ENCODE data around the gene IFIT3. TPM values are rescaled to one million over a fixed set of nuclear protein-coding genes. Genes with fewer than 3 reads are reported as not detected.

The IFIT3 gene
- total and polyA plus RNA-seq, 2 of the 8 experiments (the other 6 are each of a cell fraction or from before 2014, with no cell fraction given), result 0.12 to 0.84 TPM

DNA sequence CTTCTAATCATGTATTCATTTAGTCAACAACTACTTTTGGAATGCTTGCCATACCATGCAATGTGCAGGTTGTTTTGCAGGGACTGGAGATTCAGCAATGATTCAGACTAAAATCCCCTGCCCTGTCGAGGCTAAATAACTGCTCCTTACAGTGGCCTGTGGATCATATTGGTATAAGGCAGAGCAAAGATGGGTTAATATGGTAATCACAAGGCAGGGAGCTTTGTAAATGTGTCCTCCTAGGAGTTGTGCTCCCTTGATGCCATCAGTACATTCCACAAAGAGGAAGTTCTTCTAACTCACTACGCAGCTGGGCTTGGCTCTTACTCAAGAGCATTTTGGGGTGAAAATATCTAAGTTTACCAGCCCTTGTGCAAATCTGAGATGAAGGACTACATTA lies 26.6 kb upstream of the IFIT3 start:
- Histone ChIP-seq H3K36me3 (ENCODE audit: control insufficient read depth in 2 of 4, insufficient read depth in 4 of 4, low read length in 3 of 4) (no peaks in the 10 kb centered on the region), H2BK5ac (ENCODE audit: low read depth, low read length) (no peak overlapping the region), H3K4me2 (ENCODE audit: insufficient read depth in 1 of 2, low read depth in 2 of 2, low read length in 2 of 2) (no peak overlapping the region), H3K23me2 (ENCODE audit: low read depth, low read length) (no peaks in the 10 kb centered on the region), H3K9me3 (ENCODE audit: insufficient read depth in 2 of 2, low read depth in 1 of 2, low read length in 1 of 2) (no peaks in the 10 kb centered on the region), H3K27ac (ENCODE audit: low read depth, low read length) (no peak overlapping the region), H3K4me3 (ENCODE audit: extremely low read depth in 1 of 4, insufficient read depth in 2 of 4, low read depth in 3 of 4, low read length in 4 of 4) (no peak overlapping the region), H3K4ac (replicated peaks; ENCODE audit: insufficient read length, low read depth, low read length) (no peak overlapping the region), H4K91ac (replicated peaks; ENCODE audit: insufficient read length, low read length) (no peak overlapping the region), H4K5ac (ENCODE audit: insufficient read length, low read depth, low read length) (no peak overlapping the region), H3K14ac (ENCODE audit: insufficient read length) (no peak overlapping the region), H3K27me3 (replicated peaks in 1 of 4; ENCODE audit: control insufficient read depth in 3 of 4, extremely low read depth in 1 of 4, insufficient read depth in 3 of 4, low read length in 3 of 4) (no peaks in the 10 kb centered on the region), H4K20me1 (replicated peaks in 1 of 2; ENCODE audit: control insufficient read depth in 1 of 2, insufficient read depth in 2 of 2, low read length in 2 of 2) (no peaks in the 10 kb centered on the region), H3K56ac (replicated peaks; ENCODE audit: insufficient read length, low read depth, low read length) (no peak overlapping the region), H2BK120ac (replicated peaks; ENCODE audit: low read depth, low read length) (no peak overlapping the region), H2AFZ (ENCODE audit: low read length) (peak overlapping the region; percentile 28; the same call in 1 of the 2 replicates), H3K23ac (ENCODE audit: insufficient read length) (no peak overlapping the region), H4K8ac (ENCODE audit: extremely low read depth, insufficient read depth, low read length) (no peak overlapping the region), H3K18ac (ENCODE audit: extremely low read depth, low read length) (no peak overlapping the region), H2BK20ac (ENCODE audit: low read length) (no peak overlapping the region), H2BK15ac (ENCODE audit: low read length) (no peak overlapping the region), H2BK12ac (ENCODE audit: low read depth, low read length) (no peak overlapping the region), H3K9ac (replicated peaks in 1 of 4; ENCODE audit: extremely low read depth in 1 of 4, low read depth in 3 of 4, low read length in 3 of 4) (no peak overlapping the region), H3K79me2 (ENCODE audit: control insufficient read depth in 1 of 2, insufficient read depth in 2 of 2, low read length in 2 of 2) (no peaks in the 10 kb centered on the region), H3K4me1 (replicated peaks in 1 of 4; ENCODE audit: control insufficient read depth in 3 of 4, insufficient read depth in 4 of 4, low read length in 3 of 4) (peaks cover 0 to 3% (median 1%) of the 10 kb centered on the region in 4 experiments; a peak in 2 of 7 replicates), H3K79me1 (ENCODE audit: low read depth, low read length) (no peaks in the 10 kb centered on the region), H2AK5ac (ENCODE audit: low read depth, low read length) (no peak overlapping the region)
- ChIA-PET POLR2A (ENCODE audit: partially characterized antibody) (interaction anchor here (1.0 kb wide), 1 partner anchor 113 kb away, joined by 3 read pairs; the partner anchor contains the start of gene IFIT5), CTCF (ENCODE audit: partially characterized antibody) (interaction anchor here (0.7 to 9.9 kb wide), 4 partner anchors 22 to 118 kb away, joined by 3 to 60 read pairs (median 4); no protein-coding TSS in a partner anchor)
- DNase-seq (ENCODE audit: low read depth in 1 of 2, low spot score in 2 of 2) (no peak), FAIRE-seq (no peak)
- WGBS, 2 experiments (ENCODE audit: extremely low coverage in 1 of 2, insufficient coverage in 1 of 2, insufficient read length in 1 of 2, insufficient replicate concordance in 2 of 2, low coverage in 1 of 2, low lambda C conversion rate in 2 of 2, missing lambda C conversion rate in 1 of 2), result 80% methylated on average over 2 of the region's 2 CpGs; no CpG with 5 or more reads in 1 of the 2 experiments
- no peak for TF ChIP-seq TAF7 (optimal IDR thresholded peaks at IDR 0.05; ENCODE audit: borderline replicate concordance, low read depth, low read length)
- no peak for TF ChIP-seq TBP (IDR thresholded peaks at IDR 0.05; ENCODE audit: low read depth, low read length)
- no peak for TF ChIP-seq GTF2F1 (IDR thresholded peaks at IDR 0.05; ENCODE audit: borderline replicate concordance, low read depth, low read length)
- TF ChIP-seq, protein P1, sequence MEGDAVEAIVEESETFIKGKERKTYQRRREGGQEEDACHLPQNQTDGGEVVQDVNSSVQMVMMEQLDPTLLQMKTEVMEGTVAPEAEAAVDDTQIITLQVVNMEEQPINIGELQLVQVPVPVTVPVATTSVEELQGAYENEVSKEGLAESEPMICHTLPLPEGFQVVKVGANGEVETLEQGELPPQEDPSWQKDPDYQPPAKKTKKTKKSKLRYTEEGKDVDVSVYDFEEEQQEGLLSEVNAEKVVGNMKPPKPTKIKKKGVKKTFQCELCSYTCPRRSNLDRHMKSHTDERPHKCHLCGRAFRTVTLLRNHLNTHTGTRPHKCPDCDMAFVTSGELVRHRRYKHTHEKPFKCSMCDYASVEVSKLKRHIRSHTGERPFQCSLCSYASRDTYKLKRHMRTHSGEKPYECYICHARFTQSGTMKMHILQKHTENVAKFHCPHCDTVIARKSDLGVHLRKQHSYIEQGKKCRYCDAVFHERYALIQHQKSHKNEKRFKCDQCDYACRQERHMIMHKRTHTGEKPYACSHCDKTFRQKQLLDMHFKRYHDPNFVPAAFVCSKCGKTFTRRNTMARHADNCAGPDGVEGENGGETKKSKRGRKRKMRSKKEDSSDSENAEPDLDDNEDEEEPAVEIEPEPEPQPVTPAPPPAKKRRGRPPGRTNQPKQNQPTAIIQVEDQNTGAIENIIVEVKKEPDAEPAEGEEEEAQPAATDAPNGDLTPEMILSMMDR (IDR thresholded peaks at IDR 0.05; ENCODE audit: control extremely low read depth in 1 of 3, insufficient read depth in 1 of 3, low read depth in 1 of 3, low read length in 3 of 3), result no peak
- no peak for TF ChIP-seq SIRT6 (IDR thresholded peaks at IDR 0.05; ENCODE audit: low read length)
- no peak for TF ChIP-seq MAFK (IDR thresholded peaks at IDR 0.05; ENCODE audit: low read depth, low read length)
- TF ChIP-seq FOSL1 (IDR thresholded peaks at IDR 0.05; ENCODE audit: insufficient read depth, low read depth, low read length), result no peak
- TF ChIP-seq RAD21 (IDR thresholded peaks at IDR 0.05 in 1 of 2, conservative IDR thresholded peaks at IDR 0.05 in 1 of 2; ENCODE audit: low read depth in 2 of 2, low read length in 2 of 2), result no peak
- TF ChIP-seq JUN (IDR thresholded peaks at IDR 0.05; ENCODE audit: low read depth, low read length), result no peak
- no peak for TF ChIP-seq TEAD4 (IDR thresholded peaks at IDR 0.05; ENCODE audit: low read depth, low read length)
- TF ChIP-seq JUND (IDR thresholded peaks at IDR 0.05; ENCODE audit: low read length), result no peak
- TF ChIP-seq SIX5 (IDR thresholded peaks at IDR 0.05; ENCODE audit: low read depth, low read length), result no peak
